BLaER1 (cell line): ENCODE data around the gene SLC5A12.

Experiments
- H3K27ac ChIP-seq: shearing (Covaris generic); formaldehyde crosslinking; 2 replicates; pipeline ENCODE4 v1.8.1; 2022
- H3K27me3 ChIP-seq: shearing (Covaris generic); formaldehyde crosslinking; 2 replicates; pipeline ENCODE4 v1.8.1; 2022
- H3K36me3 ChIP-seq: shearing (Covaris generic); formaldehyde crosslinking; 2 replicates; pipeline ENCODE4 v1.8.1; 2022
- H3K4me1 ChIP-seq: shearing (Covaris generic); formaldehyde crosslinking; 2 replicates; pipeline ENCODE4 v1.8.1; 2022
- H3K4me2 ChIP-seq: shearing (Covaris generic); formaldehyde crosslinking; 2 replicates; pipeline ENCODE4 v1.8.1; 2022
- H3K4me3 ChIP-seq: shearing (Covaris generic); formaldehyde crosslinking; 2 replicates; pipeline ENCODE4 v1.8.1; 2022
- H3K9ac ChIP-seq: shearing (Covaris generic); formaldehyde crosslinking; 2 replicates; pipeline ENCODE4 v1.8.1; 2022
- H3K9me3 ChIP-seq: shearing (Covaris generic); formaldehyde crosslinking; 2 replicates; pipeline ENCODE4 v1.8.1; 2022
- H4K20me1 ChIP-seq: shearing (Covaris generic); formaldehyde crosslinking; 2 replicates; pipeline ENCODE4 v1.8.1; 2022
- Cebpa-rat ChIP-seq: shearing (Covaris generic); IDR thresholded peaks from 2 replicates; pipeline ENCODE4 v1.8.1; 2022

The SLC5A12 gene

DNA sequence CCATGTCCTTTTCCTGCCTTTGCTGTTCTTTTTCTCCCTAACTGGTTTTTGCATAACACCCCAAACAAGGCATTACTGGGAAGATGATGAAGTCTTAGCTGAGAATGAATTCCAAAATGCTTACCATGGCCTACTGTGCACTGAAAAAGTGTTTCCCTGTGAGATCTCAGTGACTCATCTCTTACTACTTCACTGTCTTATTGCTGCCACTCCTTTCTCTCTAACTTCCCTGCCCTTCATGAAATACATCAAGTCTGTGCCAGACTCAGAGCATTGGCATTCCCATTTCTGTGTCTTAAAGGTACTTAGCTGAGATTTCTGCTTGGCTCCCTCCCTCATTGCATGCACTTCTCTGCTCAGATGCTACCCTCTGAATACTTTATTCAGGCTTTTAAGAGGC, 100.7 kb downstream of the SLC5A12 start:
- Histone ChIP-seq H3K36me3 (no peaks in the 10 kb centered on the region), H3K27ac (no peak overlapping the region)

DNA sequence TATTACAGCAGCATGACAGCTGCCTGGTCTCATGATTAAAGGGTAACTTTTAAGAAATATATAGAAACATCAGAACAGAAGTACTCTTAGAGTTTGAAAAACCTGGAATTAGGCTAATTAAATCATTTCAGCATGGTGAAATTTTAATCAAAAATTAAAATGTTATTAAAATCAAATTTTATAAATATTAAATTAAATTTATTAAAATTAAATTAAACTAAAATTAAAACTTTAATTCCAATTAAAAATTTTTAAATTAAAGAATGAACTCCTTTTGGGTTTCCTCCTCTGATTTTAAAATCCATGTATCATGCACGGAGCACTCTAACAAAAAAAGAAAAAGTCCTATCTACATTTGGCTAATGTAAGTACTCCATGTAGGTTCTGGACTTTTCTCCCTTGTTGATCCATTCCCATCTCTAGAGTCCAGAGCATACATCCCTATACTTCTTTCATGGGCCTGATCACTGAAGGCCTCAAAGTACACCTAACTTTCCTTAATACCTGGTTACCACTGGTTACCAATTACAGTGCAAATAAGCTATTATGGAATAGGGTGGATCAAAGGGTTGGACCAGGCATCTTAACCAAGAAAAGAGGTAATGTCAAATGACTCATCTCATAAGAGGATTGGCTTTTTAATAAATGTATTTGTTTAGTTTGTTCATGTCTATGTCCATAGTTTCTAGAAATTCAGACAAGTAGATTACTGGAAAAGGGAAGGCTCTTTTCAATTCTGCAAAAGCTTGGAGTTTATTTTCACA, 101.4 kb downstream of the SLC5A12 start:
- no peak for TF ChIP-seq Cebpa-rat
- no peak overlapping the region for H3K27ac ChIP-seq

More for the DNA sequence above, 100.7 kb downstream of the SLC5A12 start:
- H3K27me3 ChIP-seq: no peaks in the 10 kb centered on the region
- H3K9me3 ChIP-seq: no peaks in the 10 kb centered on the region
- H3K4me1 ChIP-seq: no peaks in the 10 kb centered on the region
- TF ChIP-seq Cebpa-rat: no peak
- no peak overlapping the region for H3K9ac ChIP-seq
- no peak overlapping the region for H3K4me2 ChIP-seq
- no peaks in the 10 kb centered on the region for H4K20me1 ChIP-seq
- H3K4me3 ChIP-seq: no peak overlapping the region

DNA sequence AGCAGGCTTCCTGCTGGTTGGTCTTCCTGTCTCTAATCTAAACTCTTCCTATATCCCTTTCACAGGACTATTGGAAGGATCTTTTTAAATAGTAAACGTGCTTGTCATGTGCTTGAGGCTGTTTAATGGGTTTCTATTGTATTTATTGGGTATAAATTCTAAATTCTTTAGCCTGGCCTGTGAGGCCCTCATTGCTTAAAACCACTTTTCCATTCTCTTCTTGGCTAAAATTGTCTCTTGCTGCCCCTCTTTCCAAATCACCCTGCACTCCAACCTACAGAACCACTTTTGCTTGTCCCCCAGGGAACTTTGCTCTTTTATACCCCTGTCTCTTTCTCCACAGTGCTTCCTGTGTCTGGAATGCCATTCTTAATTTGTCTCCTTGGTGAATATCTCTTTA, 103.4 kb downstream of the SLC5A12 start:
- H3K9ac ChIP-seq: no peak overlapping the region
- peaks cover 5% of the 10 kb centered on the region; the same call in 1 of the 2 replicates for H3K9me3 ChIP-seq
- no peak for TF ChIP-seq Cebpa-rat
- H3K4me2 ChIP-seq: no peak overlapping the region
- no peak overlapping the region for H3K27ac ChIP-seq
- H3K36me3 ChIP-seq: no peaks in the 10 kb centered on the region
- no peaks in the 10 kb centered on the region for H4K20me1 ChIP-seq
- no peaks in the 10 kb centered on the region for H3K4me1 ChIP-seq
- no peaks in the 10 kb centered on the region for H3K27me3 ChIP-seq
- no peak overlapping the region for H3K4me3 ChIP-seq

More for the DNA sequence above, 101.4 kb downstream of the SLC5A12 start:
- H4K20me1 ChIP-seq: no peaks in the 10 kb centered on the region
- H3K36me3 ChIP-seq: no peaks in the 10 kb centered on the region
- H3K27me3 ChIP-seq: no peaks in the 10 kb centered on the region
- no peaks in the 10 kb centered on the region for H3K9me3 ChIP-seq
- no peak overlapping the region for H3K9ac ChIP-seq
- H3K4me1 ChIP-seq: no peaks in the 10 kb centered on the region
- no peak overlapping the region for H3K4me3 ChIP-seq
- no peak overlapping the region for H3K4me2 ChIP-seq
